ENCODE data around the gene CABP1. TPM values are rescaled to one million over a fixed set of nuclear protein-coding genes. Genes with fewer than 3 reads are reported as not detected.

Gene CABP1
- total and polyA plus RNA-seq, 2 of the 13 experiments (the other 11 are each of a cell fraction or from before 2014, with no cell fraction given) = not detected

DNA sequence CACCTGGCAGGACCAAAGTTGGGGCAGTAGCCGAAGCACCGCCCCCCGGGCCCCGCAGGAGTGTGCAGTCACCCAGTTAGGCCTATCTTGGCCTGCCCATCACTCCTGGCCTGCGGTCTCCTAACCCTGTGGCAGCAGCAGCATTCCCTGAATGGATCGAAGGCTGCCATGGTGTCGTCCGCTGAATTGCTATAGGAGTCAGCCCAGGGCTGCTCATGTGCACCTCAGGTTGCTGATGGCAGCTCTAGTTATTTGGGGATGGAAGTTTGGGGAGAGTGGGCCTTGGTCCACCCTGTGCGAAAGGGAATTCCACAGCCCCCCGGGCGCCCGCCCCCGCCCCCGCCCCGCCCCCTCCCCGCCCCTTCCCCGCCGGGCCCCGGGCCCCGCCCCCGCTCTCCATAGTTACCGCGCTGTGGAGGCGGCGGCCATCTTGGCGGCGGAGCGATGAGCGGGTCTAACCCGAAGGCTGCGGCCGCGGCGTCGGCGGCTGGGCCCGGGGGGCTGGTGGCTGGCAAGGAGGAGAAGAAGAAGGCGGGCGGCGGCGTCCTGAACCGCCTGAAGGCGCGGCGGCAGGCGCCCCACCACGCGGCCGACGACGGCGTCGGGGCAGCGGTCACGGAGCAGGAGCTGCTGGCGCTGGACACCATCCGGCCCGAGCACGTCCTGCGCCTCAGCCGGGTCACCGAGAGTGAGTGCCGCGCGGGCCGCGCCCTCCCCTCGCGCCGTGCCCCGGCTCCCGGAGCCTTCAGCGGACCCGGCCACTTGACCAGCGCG, 69.8 kb downstream of the CABP1 start, which contains the start of gene UNC119B (continued):
- TF ChIP-seq, protein P1, sequence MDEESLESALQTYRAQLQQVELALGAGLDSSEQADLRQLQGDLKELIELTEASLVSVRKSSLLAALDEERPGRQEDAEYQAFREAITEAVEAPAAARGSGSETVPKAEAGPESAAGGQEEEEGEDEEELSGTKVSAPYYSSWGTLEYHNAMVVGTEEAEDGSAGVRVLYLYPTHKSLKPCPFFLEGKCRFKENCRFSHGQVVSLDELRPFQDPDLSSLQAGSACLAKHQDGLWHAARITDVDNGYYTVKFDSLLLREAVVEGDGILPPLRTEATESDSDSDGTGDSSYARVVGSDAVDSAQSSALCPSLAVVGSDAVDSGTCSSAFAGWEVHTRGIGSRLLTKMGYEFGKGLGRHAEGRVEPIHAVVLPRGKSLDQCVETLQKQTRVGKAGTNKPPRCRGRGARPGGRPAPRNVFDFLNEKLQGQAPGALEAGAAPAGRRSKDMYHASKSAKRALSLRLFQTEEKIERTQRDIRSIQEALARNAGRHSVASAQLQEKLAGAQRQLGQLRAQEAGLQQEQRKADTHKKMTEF (CRISPR knock-in tag; IDR thresholded peaks at IDR 0.05) = no peak
- TF ChIP-seq HDAC1 (CRISPR knock-in tag; IDR thresholded peaks at IDR 0.05) (no peak; the same call in 1 of the 2 replicates), ZNF230 (CRISPR knock-in tag; IDR thresholded peaks at IDR 0.05) (no peak), THAP11 (CRISPR knock-in tag; IDR thresholded peaks at IDR 0.05) (peak; percentile 17; the same call in 1 of the 2 replicates), CCDC6 (CRISPR knock-in tag; IDR thresholded peaks at IDR 0.05) (no peak), ZNF234 (CRISPR knock-in tag; conservative IDR thresholded peaks at IDR 0.05) (0 out of 2 replicates have a peak, but pooled peaks have one; percentile 27), ZNF343 (CRISPR knock-in tag; IDR thresholded peaks at IDR 0.05) (no peak), ESRRA (CRISPR knock-in tag; IDR thresholded peaks at IDR 0.05; ENCODE audit: low read depth) (0 out of 2 replicates have a peak, but pooled peaks have one; percentile 24), ASH2L (IDR thresholded peaks at IDR 0.05; ENCODE audit: insufficient read length, low read depth, low read length) (peak; percentile 60), HNRNPK (IDR thresholded peaks at IDR 0.05; ENCODE audit: low read depth, low read length, poor library complexity, severe bottlenecking) (peak; percentile 17), GPN1 (CRISPR knock-in tag; IDR thresholded peaks at IDR 0.05; ENCODE audit: borderline replicate concordance) (no peak), CHCHD3 (CRISPR knock-in tag; IDR thresholded peaks at IDR 0.05) (peak; percentile 38; the same call in 1 of the 2 replicates), RELA (CRISPR knock-in tag; IDR thresholded peaks at IDR 0.05) (no peak), ZNF180 (CRISPR knock-in tag; IDR thresholded peaks at IDR 0.05; ENCODE audit: borderline replicate concordance, low read depth) (no peak), NFYB (CRISPR knock-in tag; IDR thresholded peaks at IDR 0.05) (no peak), ZNF850 (CRISPR knock-in tag; conservative IDR thresholded peaks at IDR 0.05) (no peak), SRSF9 (IDR thresholded peaks at IDR 0.05; ENCODE audit: borderline replicate concordance, insufficient read depth, low read depth, low read length, poor library complexity, severe bottlenecking) (no peak)
- TF ChIP-seq, protein P2, sequence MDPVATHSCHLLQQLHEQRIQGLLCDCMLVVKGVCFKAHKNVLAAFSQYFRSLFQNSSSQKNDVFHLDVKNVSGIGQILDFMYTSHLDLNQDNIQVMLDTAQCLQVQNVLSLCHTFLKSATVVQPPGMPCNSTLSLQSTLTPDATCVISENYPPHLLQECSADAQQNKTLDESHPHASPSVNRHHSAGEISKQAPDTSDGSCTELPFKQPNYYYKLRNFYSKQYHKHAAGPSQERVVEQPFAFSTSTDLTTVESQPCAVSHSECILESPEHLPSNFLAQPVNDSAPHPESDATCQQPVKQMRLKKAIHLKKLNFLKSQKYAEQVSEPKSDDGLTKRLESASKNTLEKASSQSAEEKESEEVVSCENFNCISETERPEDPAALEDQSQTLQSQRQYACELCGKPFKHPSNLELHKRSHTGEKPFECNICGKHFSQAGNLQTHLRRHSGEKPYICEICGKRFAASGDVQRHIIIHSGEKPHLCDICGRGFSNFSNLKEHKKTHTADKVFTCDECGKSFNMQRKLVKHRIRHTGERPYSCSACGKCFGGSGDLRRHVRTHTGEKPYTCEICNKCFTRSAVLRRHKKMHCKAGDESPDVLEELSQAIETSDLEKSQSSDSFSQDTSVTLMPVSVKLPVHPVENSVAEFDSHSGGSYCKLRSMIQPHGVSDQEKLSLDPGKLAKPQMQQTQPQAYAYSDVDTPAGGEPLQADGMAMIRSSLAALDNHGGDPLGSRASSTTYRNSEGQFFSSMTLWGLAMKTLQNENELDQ (CRISPR knock-in tag; IDR thresholded peaks at IDR 0.05; ENCODE audit: borderline replicate concordance) = no peak
- TF ChIP-seq, protein P3, sequence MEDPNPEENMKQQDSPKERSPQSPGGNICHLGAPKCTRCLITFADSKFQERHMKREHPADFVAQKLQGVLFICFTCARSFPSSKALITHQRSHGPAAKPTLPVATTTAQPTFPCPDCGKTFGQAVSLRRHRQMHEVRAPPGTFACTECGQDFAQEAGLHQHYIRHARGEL (CRISPR knock-in tag; IDR thresholded peaks at IDR 0.05) = no peak
- TF ChIP-seq, protein P4, sequence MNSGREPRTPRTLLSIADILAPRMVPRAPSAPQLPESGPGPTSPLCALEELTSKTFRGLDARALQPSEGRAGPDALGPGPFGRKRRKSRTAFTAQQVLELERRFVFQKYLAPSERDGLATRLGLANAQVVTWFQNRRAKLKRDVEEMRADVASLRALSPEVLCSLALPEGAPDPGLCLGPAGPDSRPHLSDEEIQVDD (CRISPR knock-in tag; IDR thresholded peaks at IDR 0.05; ENCODE audit: borderline replicate concordance) = no peak
- TF ChIP-seq, protein P5, sequence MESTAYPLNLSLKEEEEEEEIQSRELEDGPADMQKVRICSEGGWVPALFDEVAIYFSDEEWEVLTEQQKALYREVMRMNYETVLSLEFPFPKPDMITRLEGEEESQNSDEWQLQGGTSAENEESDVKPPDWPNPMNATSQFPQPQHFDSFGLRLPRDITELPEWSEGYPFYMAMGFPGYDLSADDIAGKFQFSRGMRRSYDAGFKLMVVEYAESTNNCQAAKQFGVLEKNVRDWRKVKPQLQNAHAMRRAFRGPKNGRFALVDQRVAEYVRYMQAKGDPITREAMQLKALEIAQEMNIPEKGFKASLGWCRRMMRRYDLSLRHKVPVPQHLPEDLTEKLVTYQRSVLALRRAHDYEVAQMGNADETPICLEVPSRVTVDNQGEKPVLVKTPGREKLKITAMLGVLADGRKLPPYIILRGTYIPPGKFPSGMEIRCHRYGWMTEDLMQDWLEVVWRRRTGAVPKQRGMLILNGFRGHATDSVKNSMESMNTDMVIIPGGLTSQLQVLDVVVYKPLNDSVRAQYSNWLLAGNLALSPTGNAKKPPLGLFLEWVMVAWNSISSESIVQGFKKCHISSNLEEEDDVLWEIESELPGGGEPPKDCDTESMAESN (CRISPR knock-in tag; conservative IDR thresholded peaks at IDR 0.05) = peak; percentile 37; the same call in 1 of the 2 replicates
- TF ChIP-seq, protein P6, sequence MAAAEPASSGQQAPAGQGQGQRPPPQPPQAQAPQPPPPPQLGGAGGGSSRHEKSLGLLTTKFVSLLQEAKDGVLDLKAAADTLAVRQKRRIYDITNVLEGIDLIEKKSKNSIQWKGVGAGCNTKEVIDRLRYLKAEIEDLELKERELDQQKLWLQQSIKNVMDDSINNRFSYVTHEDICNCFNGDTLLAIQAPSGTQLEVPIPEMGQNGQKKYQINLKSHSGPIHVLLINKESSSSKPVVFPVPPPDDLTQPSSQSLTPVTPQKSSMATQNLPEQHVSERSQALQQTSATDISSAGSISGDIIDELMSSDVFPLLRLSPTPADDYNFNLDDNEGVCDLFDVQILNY (CRISPR knock-in tag; conservative IDR thresholded peaks at IDR 0.05) = no peak
